ENCODE measurements around the gene LOC128125822.
A peak's percentile ranks its signal among the peaks of the same experiment; 100 is the strongest.
"Not testable (repeated sequence)": the region's sequence is repeated elsewhere in the genome, so short reads cannot be mapped to it uniquely, and the experiment has no call there.

The LOC128125822 gene

DNA sequence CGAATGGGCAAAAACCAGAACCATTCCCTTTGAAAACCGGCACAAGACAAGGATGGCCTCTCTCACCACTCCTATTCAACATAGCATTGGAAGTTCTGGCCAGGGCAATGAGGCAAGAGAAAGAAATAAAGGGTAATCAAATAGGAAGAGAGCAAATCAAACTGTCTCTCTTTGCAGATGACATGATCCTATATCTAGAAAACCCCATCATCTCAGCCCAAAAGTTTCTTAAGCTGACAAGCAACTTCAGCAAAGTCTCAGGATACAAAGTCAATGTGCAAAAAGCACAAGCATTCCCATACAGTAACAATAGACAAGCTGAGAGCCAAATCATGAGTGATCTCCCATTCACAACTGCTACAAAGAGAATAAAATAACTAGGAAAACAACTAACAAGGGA lies 13.4 kb downstream of the LOC128125822 start:
- H3K27me3 ChIP-seq (ENCODE audit: control insufficient read depth, insufficient read depth, low read length); H3K9ac ChIP-seq (ENCODE audit: low read length); H3K4me3 ChIP-seq (ENCODE audit: low read length); H3K4me1 ChIP-seq (ENCODE audit: control insufficient read depth, low read depth, low read length); H3K27ac ChIP-seq (ENCODE audit: low read length); H3K9me3 ChIP-seq (ENCODE audit: control insufficient read depth, low read depth, low read length): not testable (repeated sequence)
- H3K36me3 ChIP-seq (ENCODE audit: control insufficient read depth, low read depth, low read length), result peaks cover 14% of the 10 kb centered on the region

DNA sequence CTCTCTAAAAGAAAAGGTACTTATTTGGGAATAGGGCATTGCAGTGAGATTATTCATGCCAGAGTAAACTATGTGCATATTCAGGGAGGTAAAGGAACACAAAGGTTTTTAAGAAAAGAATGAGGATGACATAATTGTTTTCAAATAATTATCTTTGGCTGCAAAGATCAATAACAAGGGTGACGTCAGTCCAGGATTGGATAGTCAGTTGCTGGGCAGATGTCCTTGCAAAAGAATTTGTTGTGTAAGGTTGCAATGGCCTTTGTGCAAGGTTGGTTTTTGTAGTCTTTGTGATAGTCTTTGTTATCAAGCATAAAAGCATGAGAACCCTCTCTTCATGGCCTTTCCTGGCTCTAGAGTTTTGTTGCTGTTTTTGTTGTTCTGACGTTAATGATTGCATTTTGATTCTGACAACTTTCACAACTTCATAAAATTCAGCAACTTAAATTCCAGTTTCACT lies 17.7 kb downstream of the LOC128125822 start:
- Histone ChIP-seq H3K4me3 (ENCODE audit: low read length) (no peak overlapping the region), H3K36me3 (ENCODE audit: control insufficient read depth, low read depth, low read length) (no peaks in the 10 kb centered on the region), H3K9me3 (ENCODE audit: control insufficient read depth, low read depth, low read length) (no peaks in the 10 kb centered on the region), H3K27me3 (ENCODE audit: control insufficient read depth, insufficient read depth, low read length) (no peaks in the 10 kb centered on the region), H3K27ac (ENCODE audit: low read length) (no peak overlapping the region), H3K4me1 (ENCODE audit: control insufficient read depth, low read depth, low read length) (peaks cover 8% of the 10 kb centered on the region), H3K9ac (ENCODE audit: low read length) (no peak overlapping the region)

DNA sequence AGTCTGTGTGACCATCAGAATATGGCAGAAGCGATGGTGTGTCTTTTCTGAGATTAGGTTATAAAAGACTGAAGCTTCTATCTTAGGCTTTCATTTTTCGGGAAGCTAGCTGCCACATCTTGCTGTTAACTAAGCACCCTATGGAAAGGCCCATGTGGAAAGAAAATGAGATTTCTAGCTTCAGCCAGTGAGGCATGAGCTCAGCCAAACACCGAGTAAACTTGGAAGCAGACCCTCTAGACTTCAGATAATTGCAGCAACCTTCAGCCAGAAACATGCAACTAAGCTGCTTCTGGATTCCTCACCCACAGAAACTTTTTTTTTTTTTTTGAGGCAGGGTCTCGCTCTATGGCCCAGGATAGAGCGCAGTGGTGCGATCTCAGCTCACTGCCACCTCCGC lies 20.6 kb downstream of the LOC128125822 start:
- no peaks in the 10 kb centered on the region for H3K9me3 ChIP-seq (ENCODE audit: control insufficient read depth, low read depth, low read length)

DNA sequence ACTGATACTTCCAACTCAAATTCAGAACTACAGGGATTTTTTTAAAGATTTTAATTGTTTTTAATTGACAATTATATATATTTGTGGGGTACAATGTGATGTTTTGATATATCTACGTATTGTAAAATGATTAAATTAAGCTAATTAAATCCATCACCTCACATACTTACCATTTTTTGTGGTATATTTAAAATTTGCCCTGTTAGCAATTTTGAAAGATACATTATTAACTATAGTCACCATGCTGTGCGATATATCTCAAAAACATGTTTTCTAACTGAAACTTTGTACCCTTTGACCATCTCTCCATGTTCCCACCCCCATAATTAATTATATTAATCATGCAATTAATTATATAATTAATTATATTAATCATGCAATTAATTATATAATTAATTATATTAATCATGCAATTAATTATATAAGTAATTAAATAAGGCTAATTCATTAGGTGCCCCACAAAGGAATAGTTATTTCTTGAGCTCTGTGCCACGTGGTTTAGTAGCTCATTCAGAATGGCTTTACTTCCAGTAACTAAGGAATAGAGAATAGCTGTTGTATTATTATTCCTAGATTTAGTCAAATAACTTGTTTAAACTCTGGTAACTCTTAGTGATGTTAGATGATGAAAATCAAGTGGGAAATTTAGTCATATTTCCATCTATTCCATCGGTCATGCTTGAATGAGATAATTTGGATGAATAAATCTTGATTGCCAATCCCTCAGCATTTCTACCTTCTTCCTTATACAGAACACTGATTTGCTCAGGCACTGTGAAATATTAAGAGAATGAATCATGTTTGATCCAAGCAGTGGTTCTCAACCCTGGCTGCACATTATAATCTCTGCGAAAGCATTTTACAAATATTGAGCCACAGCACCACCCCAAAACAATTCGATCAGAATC lies 25.1 kb downstream of the LOC128125822 start:
- H3K36me3 ChIP-seq (ENCODE audit: control insufficient read depth, low read depth, low read length), result no peaks in the 10 kb centered on the region
- peak overlapping the region; percentile 89 for H3K4me3 ChIP-seq (ENCODE audit: low read length)
- H3K9me3 ChIP-seq (ENCODE audit: control insufficient read depth, low read depth, low read length), result no peaks in the 10 kb centered on the region
- peak overlapping the region; percentile 13 for H3K27ac ChIP-seq (ENCODE audit: low read length)
- peak overlapping the region; percentile 82 for H3K9ac ChIP-seq (ENCODE audit: low read length)
- H3K4me1 ChIP-seq (ENCODE audit: control insufficient read depth, low read depth, low read length), result peaks cover 5% of the 10 kb centered on the region
- no peaks in the 10 kb centered on the region for H3K27me3 ChIP-seq (ENCODE audit: control insufficient read depth, insufficient read depth, low read length)

More for the DNA sequence above, 20.6 kb downstream of the LOC128125822 start:
- no peak overlapping the region for H3K4me3 ChIP-seq (ENCODE audit: low read length)
- no peak overlapping the region for H3K27ac ChIP-seq (ENCODE audit: low read length)
- H3K27me3 ChIP-seq (ENCODE audit: control insufficient read depth, insufficient read depth, low read length), result no peaks in the 10 kb centered on the region
- H3K36me3 ChIP-seq (ENCODE audit: control insufficient read depth, low read depth, low read length), result no peaks in the 10 kb centered on the region
- H3K9ac ChIP-seq (ENCODE audit: low read length), result no peak overlapping the region
- H3K4me1 ChIP-seq (ENCODE audit: control insufficient read depth, low read depth, low read length), result peaks cover 13% of the 10 kb centered on the region

DNA sequence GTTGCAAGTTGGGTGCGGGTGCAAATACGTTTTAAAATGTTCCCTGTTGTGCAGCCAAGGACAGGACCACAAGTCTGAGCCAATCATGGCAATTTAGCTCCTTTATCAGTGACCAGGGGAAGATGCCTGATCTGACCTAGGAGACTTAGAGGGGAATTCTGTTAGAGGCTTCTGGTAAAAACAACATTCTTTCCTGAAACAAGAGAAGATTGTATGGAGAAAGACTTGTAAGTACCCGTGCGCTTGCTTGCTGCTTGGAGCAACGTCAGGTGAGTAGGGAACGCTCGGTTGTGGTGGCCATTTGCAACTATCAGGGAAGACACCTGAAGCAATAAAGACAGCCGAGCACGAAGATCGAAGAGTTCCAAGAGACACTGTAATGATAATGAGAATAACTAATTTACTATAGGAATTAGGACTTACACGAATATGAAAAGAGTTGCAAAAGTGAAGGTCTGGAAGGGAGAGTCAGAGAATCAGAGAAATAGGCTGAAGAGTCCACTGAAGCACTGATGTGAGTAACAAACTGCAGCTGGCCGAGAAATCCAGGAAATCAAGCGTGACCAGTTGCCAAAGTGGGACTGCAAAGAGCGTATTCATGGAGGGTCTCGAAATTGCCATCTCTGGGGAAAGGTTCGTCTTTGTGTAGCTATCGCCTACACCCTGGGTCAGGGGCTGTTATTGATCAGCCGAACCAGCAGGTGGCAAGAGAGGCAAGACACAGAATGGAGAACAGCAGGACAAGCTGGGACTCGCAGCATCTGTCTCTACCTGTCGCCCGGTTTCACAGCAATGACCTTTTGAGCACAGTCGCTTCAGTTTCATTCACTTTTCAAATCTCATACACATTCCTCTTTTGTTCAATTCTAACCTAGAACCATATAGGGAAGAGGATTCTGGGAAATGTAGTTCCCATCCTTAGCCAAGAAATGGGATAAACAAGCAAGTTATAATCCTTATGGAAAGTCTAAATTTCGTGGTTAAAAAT lies 26.1 kb downstream of the LOC128125822 start:
- Histone ChIP-seq H3K4me3 (ENCODE audit: low read length) (peak overlapping the region; percentile 89), H3K9ac (ENCODE audit: low read length) (peak overlapping the region; percentile 82), H3K4me1 (ENCODE audit: control insufficient read depth, low read depth, low read length) (peaks cover 5% of the 10 kb centered on the region), H3K36me3 (ENCODE audit: control insufficient read depth, low read depth, low read length) (no peaks in the 10 kb centered on the region), H3K27me3 (ENCODE audit: control insufficient read depth, insufficient read depth, low read length) (no peaks in the 10 kb centered on the region), H3K27ac (ENCODE audit: low read length) (peak overlapping the region; percentile 59), H3K9me3 (ENCODE audit: control insufficient read depth, low read depth, low read length) (no peaks in the 10 kb centered on the region)

DNA sequence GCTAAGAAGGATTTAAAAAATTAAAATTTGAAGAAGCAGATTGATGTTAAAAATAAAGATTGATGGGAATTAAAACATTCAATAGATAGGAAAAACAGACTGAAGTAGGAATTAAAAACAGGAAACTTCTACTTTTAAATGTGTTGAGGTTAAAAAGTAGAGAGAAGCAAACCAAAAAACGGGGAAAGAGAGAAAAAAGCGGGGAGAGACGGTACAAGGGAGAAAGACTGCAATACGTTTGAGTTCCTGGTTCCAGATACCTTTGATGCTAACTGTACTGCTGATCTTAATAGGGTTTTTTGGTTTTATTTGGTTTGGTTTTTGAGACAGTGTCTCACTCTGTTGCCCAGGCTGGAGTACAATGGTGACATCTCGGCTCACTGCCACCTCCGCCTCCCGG lies 27.0 kb downstream of the LOC128125822 start:
- H3K9ac ChIP-seq (ENCODE audit: low read length), result no peak overlapping the region
- H3K27ac ChIP-seq (ENCODE audit: low read length), result no peak overlapping the region

DNA sequence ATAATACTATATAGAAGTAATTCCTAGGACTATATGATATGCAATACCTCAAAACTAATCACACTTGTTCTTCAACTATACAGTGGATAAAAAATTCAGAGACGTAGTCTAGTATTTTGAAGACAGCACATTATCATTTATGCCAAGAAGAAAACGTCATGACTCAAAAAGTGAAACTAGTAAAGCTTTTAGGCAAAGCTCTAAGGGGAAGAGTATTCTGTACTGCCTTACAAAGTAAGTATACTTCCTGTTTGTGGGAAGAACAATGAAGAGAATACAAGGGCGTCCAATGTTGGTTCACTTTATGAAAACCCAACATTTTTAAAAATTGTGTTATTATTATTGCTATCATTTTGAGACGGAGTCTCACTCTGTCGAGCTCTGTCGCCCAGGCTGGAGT lies 27.9 kb downstream of the LOC128125822 start:
- no peak overlapping the region for H3K4me3 ChIP-seq (ENCODE audit: low read length)
- H3K9me3 ChIP-seq (ENCODE audit: control insufficient read depth, low read depth, low read length), result no peaks in the 10 kb centered on the region
- H3K36me3 ChIP-seq (ENCODE audit: control insufficient read depth, low read depth, low read length), result no peaks in the 10 kb centered on the region
- H3K9ac ChIP-seq (ENCODE audit: low read length), result no peak overlapping the region
- no peak overlapping the region for H3K27ac ChIP-seq (ENCODE audit: low read length)
- H3K4me1 ChIP-seq (ENCODE audit: control insufficient read depth, low read depth, low read length), result peaks cover 5% of the 10 kb centered on the region
- no peaks in the 10 kb centered on the region for H3K27me3 ChIP-seq (ENCODE audit: control insufficient read depth, insufficient read depth, low read length)

More for the DNA sequence above, 27.0 kb downstream of the LOC128125822 start:
- no peaks in the 10 kb centered on the region for H3K9me3 ChIP-seq (ENCODE audit: control insufficient read depth, low read depth, low read length)
- no peaks in the 10 kb centered on the region for H3K27me3 ChIP-seq (ENCODE audit: control insufficient read depth, insufficient read depth, low read length)
- no peak overlapping the region for H3K4me3 ChIP-seq (ENCODE audit: low read length)
- H3K4me1 ChIP-seq (ENCODE audit: control insufficient read depth, low read depth, low read length), result peaks cover 5% of the 10 kb centered on the region
- no peaks in the 10 kb centered on the region for H3K36me3 ChIP-seq (ENCODE audit: control insufficient read depth, low read depth, low read length)

DNA sequence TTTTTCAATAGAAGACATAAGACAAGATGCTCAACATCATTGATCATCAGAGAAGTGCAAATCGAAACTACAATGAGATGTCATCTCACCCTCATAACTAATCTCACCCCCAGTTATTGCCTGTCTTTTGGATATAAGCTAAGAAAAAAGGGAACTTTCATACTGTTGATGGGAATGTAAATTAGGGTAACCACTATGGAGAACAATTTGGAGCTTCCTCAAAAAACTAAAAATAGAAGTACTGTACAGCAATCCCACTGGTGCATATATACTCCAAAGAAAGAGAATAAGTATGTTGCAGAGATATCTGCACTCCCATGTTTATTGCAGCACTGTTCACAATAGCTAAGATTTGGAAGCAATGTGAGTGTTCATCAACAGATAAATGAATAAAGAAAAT lies 37.0 kb downstream of the LOC128125822 start:
- Histone ChIP-seq H3K27ac (ENCODE audit: low read length) (no peak overlapping the region), H3K4me3 (ENCODE audit: low read length) (no peak overlapping the region), H3K9ac (ENCODE audit: low read length) (no peak overlapping the region), H3K4me1 (ENCODE audit: control insufficient read depth, low read depth, low read length) (no peaks in the 10 kb centered on the region), H3K36me3 (ENCODE audit: control insufficient read depth, low read depth, low read length) (no peaks in the 10 kb centered on the region), H3K27me3 (ENCODE audit: control insufficient read depth, insufficient read depth, low read length) (no peaks in the 10 kb centered on the region), H3K9me3 (ENCODE audit: control insufficient read depth, low read depth, low read length) (no peaks in the 10 kb centered on the region)

DNA sequence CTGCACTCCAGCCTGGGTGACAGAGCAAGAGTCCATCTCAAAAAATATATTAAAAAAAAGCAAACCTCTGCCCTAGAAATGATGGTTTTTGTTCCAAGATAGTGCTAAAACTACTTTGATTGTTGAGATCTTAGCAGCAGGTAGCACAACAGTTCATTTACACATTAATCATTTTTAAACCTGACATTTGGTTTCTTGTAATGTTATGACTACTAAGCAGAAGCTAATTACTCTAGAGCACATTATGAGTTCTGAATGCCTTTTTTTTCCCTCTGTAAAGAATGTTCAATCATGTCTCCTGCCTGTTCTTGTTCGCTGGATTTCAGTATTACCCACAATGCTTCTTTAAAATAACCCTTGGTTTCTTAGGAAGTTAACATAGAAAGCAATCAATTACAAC lies 38.7 kb downstream of the LOC128125822 start:
- no peak overlapping the region for H3K4me3 ChIP-seq (ENCODE audit: low read length)
- H3K9ac ChIP-seq (ENCODE audit: low read length), result no peak overlapping the region
- no peaks in the 10 kb centered on the region for H3K27me3 ChIP-seq (ENCODE audit: control insufficient read depth, insufficient read depth, low read length)
- H3K27ac ChIP-seq (ENCODE audit: low read length), result no peak overlapping the region
- H3K36me3 ChIP-seq (ENCODE audit: control insufficient read depth, low read depth, low read length), result no peaks in the 10 kb centered on the region
- no peaks in the 10 kb centered on the region for H3K9me3 ChIP-seq (ENCODE audit: control insufficient read depth, low read depth, low read length)
- H3K4me1 ChIP-seq (ENCODE audit: control insufficient read depth, low read depth, low read length), result no peaks in the 10 kb centered on the region

DNA sequence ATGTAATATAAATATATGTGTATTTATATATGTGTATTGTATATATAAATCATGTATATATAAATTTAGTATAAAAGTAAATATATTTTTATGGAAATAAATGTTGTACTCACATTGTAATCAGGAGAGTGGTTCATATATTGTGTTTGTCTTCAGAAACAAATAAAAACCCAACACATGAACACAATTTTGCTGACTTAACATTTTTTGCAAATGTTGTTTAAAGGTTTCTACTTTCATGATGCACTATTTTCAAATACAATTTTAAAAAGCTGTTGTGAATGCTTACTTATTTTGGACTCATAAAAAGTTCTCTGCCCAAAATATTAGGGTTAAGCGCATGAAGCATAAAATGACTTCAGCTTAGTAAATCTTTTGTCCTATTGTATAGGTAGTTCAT lies 39.3 kb downstream of the LOC128125822 start:
- H3K9ac ChIP-seq (ENCODE audit: low read length), result no peak overlapping the region
- no peaks in the 10 kb centered on the region for H3K4me1 ChIP-seq (ENCODE audit: control insufficient read depth, low read depth, low read length)
- no peak overlapping the region for H3K27ac ChIP-seq (ENCODE audit: low read length)
- H3K36me3 ChIP-seq (ENCODE audit: control insufficient read depth, low read depth, low read length), result no peaks in the 10 kb centered on the region
- H3K4me3 ChIP-seq (ENCODE audit: low read length), result no peak overlapping the region
- no peaks in the 10 kb centered on the region for H3K9me3 ChIP-seq (ENCODE audit: control insufficient read depth, low read depth, low read length)
- no peaks in the 10 kb centered on the region for H3K27me3 ChIP-seq (ENCODE audit: control insufficient read depth, insufficient read depth, low read length)

DNA sequence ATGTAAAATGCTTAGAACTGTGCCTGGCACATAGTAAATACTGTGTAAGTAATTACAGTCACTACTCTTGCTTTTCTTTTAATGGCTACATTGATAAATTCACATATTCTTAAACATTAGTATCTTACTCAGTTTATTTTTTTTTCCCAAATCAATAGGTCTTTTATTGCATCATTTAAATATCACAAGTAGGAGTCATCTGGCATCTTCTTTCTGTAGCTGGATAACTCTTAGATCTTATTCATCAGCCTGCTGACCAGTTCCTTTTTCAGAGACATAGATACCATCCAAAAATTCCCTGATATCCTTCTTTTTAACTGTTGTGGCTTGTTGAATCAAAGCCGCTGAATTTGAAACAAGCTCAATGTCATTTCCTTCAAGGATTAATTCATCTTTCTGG lies 43.3 kb downstream of the LOC128125822 start:
- Histone ChIP-seq H3K27ac (ENCODE audit: low read length) (no peak overlapping the region), H3K9me3 (ENCODE audit: control insufficient read depth, low read depth, low read length) (no peaks in the 10 kb centered on the region), H3K4me3 (ENCODE audit: low read length) (no peak overlapping the region), H3K27me3 (ENCODE audit: control insufficient read depth, insufficient read depth, low read length) (no peaks in the 10 kb centered on the region), H3K4me1 (ENCODE audit: control insufficient read depth, low read depth, low read length) (no peaks in the 10 kb centered on the region), H3K9ac (ENCODE audit: low read length) (no peak overlapping the region), H3K36me3 (ENCODE audit: control insufficient read depth, low read depth, low read length) (no peaks in the 10 kb centered on the region)
